Endothelial cell of umbilical vein (primary cell): ENCODE data around the gene DPM2. TPM values are rescaled to one million over a fixed set of nuclear protein-coding genes. Genes with fewer than 3 reads are reported as not detected.

ENCODE experiments used
- BruUV-seq: library from RNA; stranded (reverse); fragments of 400-500 nt; replicated peaks from 2 replicates; lab custom pipeline; 2021; lab: Mats Ljungman, UMichigan
- CTCF ChIA-PET: fragments of 300-600, 350-600 bp; sonication (Branson Sonifier 250); formaldehyde crosslinking; loops from one replicate; lab custom pipeline; 2021; ENCODE audit warnings: antibody characterized with exemption, inconsistent platforms; lab: Charles Lee
- POLR2A ChIA-PET: fragments of 300-600, 350-600 bp; sonication (Branson Sonifier 250); formaldehyde crosslinking; loops from one replicate; lab custom pipeline; 2021; ENCODE audit warnings: antibody characterized with exemption, inconsistent platforms; lab: Charles Lee
- DNase-seq: peaks from one replicate; pipeline ENCODE4 v3.0.0-alpha.2; 2011; ENCODE audit warnings: low read depth, low spot score
- FAIRE-seq: peaks from 2 replicates; lab custom pipeline; 2011; peaks lifted over from hg19 to GRCh38; lab: Jason Lieb, UNC
- H2AFZ ChIP-seq: 2 replicates; pipeline ENCODE4 v1.6.0; 2012; ENCODE audit warnings: low read depth, low read length, control low read depth, inconsistent platforms
- H3K27ac ChIP-seq: 2 replicates; pipeline ENCODE4 v1.5.1; 2011; ENCODE audit warnings: low read depth, mild to moderate bottlenecking, control low read depth, low read length, moderate library complexity; ENCODE audit not compliant: insufficient read depth
- H3K27me3 ChIP-seq, 2 experiments: 2 replicates each; pipeline versions ENCODE4 v1.6.0 to v1.6.1; 2011; ENCODE audit warnings: low read length in 2 of 2, mixed read lengths in 1 of 2; ENCODE audit not compliant: control insufficient read depth in 2 of 2, insufficient read depth in 2 of 2
- H3K36me3 ChIP-seq, 2 experiments: 2 replicates in 1 of 2; 3 replicates in 1 of 2; pipeline ENCODE4 v1.5.1; 2011; ENCODE audit warnings: low read length in 2 of 2, mild to moderate bottlenecking in 1 of 2, moderate library complexity in 1 of 2; ENCODE audit not compliant: control insufficient read depth in 2 of 2, insufficient read depth in 2 of 2; ENCODE audit errors: extremely low read depth in 1 of 2
- H3K4me1 ChIP-seq: 3 replicates; pipeline ENCODE4 v1.5.1; 2011; ENCODE audit warnings: mild to moderate bottlenecking, low read length; ENCODE audit not compliant: control insufficient read depth, insufficient read depth; ENCODE audit errors: extremely low read depth
- H3K4me2 ChIP-seq: 2 replicates; pipeline ENCODE4 v1.6.1; 2011; ENCODE audit warnings: low read length, control low read depth, mixed read lengths; ENCODE audit not compliant: insufficient read depth
- H3K4me3 ChIP-seq, 3 experiments: fragments of 200-600 bp in 1 of 3; sonication (generic), shearing (Covaris generic) in 1 of 3; replicated peaks in 1 of 3; 2 replicates each; pipeline ENCODE4 v1.5.1; 2011 to 2016; ENCODE audit warnings: control low read depth in 3 of 3, low read length in 3 of 3, mild to moderate bottlenecking in 2 of 3, inconsistent platforms in 1 of 3, low read depth in 1 of 3, moderate library complexity in 1 of 3; ENCODE audit not compliant: insufficient read depth in 1 of 3
- H3K79me2 ChIP-seq: 2 replicates; pipeline ENCODE4 v1.6.0; 2012; ENCODE audit warnings: low read length, inconsistent platforms; ENCODE audit not compliant: control insufficient read depth, insufficient read depth
- H3K9ac ChIP-seq: replicated peaks from 2 replicates; pipeline ENCODE3; 2011; ENCODE audit warnings: low read length, control low read depth; ENCODE audit not compliant: insufficient read depth; ENCODE audit errors: extremely low read depth
- H3K9me1 ChIP-seq: replicated peaks from 3 replicates; pipeline ENCODE4 v1.6.0; 2011; ENCODE audit warnings: mild to moderate bottlenecking, low read length; ENCODE audit not compliant: control insufficient read depth, insufficient read depth; ENCODE audit errors: extremely low read depth
- H3K9me3 ChIP-seq: replicated peaks from 2 replicates; pipeline ENCODE4 v1.5.1; 2012; ENCODE audit warnings: low read length, inconsistent platforms; ENCODE audit not compliant: control insufficient read depth, insufficient read depth
- H4K20me1 ChIP-seq: replicated peaks from 2 replicates; pipeline ENCODE3; 2011; ENCODE audit warnings: mild to moderate bottlenecking, low read length; ENCODE audit not compliant: control insufficient read depth, insufficient read depth; ENCODE audit errors: extremely low read depth
- GATA2 ChIP-seq: IDR thresholded peaks from 2 replicates; pipeline ENCODE4 v1.7.0; 2011; ENCODE audit warnings: low read depth, mild to moderate bottlenecking, moderate library complexity, mixed read lengths, low read length; ENCODE audit not compliant: insufficient read length, insufficient read depth
- POLR2AphosphoS5 ChIP-seq: IDR thresholded peaks from 2 replicates; pipeline ENCODE4 v1.6.1; 2012; ENCODE audit warnings: low read depth, mild to moderate bottlenecking, control low read depth, low read length, moderate library complexity; ENCODE audit not compliant: insufficient read depth
- dilution Hi-C: fragments of 300-500 bp; cut with MboI; formaldehyde crosslinking; loops from one replicate; pipeline ENCODE4 v1.15.0; 2019; ENCODE audit warnings: low sequenced_read_pairs; ENCODE audit not compliant: extremely low pct_ligation_motif_present
- intact Hi-C: fragments of 100-400 bp; cut with micrococcal nuclease; formaldehyde crosslinking; loops from one replicate; pipeline ENCODE4 v1.10.0; 2022
- polyA plus RNA-seq, 4 experiments: library from polyadenylated mRNA; depleted of rRNA in 3 of 4; stranded (reverse) in 3 of 4; unstranded in 1 of 4; fragments of >200 nt; gene quantifications; 2 replicates each; pipeline versions ENCODE4 v1.2.1 to v1.2.3, GENCODE V29; 2011 to 2012; ENCODE audit warnings: missing spikeins in 1 of 4
- total RNA-seq: library from RNA; stranded (reverse); gene quantifications from 2 replicates; pipeline ENCODE4 v1.2.3, GENCODE V29; 2021
- TF ChIP-seq, protein P1 (sequence below), 2 donors: IDR thresholded peaks; 1 replicate in 1 of 2; 2 replicates in 1 of 2; pipeline ENCODE4 v1.5.1; 2011; ENCODE audit warnings: low read length in 2 of 2, mild to moderate bottlenecking in 2 of 2, moderate library complexity in 2 of 2, control low read depth in 1 of 2, inconsistent platforms in 1 of 2, low read depth in 1 of 2; ENCODE audit not compliant: insufficient read depth in 1 of 2; ENCODE audit errors: extremely low read depth in 1 of 2

DPM2 gene
- total and polyA plus RNA-seq, 2 donors (not counting 3 experiments of a cell fraction or from before 2014, with no cell fraction given) = 47.9 to 63.9 TPM

DNA sequence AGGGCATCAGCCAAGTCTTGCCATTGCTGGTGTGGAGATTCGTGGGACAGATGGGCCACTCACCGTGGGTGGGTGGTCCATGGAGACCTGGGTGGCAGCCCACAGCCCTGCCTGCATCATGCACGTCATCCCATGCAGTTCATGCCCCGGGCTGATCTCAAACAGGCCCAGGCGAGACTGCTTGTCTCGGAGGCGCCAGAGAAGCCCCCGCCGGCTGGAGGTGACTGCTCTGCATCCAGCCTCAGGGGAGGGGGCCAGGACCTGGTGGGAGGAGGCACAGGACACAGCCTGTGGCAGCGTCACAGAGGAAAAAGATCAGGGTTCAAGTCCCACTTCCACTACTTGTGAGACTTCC, 8.1 kb downstream of the DPM2 start:
- FAIRE-seq (no peak), DNase-seq (no peak)
- ChIA-PET POLR2A (no interaction called here), CTCF (interaction anchor here (1.1 to 2.4 kb wide), 5 partner anchors 8 to 188 kb away, joined by 3 to 9 read pairs (median 7); no protein-coding TSS in a partner anchor)
- H3K4me3 ChIP-seq = no peak overlapping the region
- no peaks in the 10 kb centered on the region for H3K9me1 ChIP-seq
- H3K27ac ChIP-seq = no peak overlapping the region
- TF ChIP-seq GATA2 (no peak), POLR2AphosphoS5 (no peak)
- TF ChIP-seq, protein P1, sequence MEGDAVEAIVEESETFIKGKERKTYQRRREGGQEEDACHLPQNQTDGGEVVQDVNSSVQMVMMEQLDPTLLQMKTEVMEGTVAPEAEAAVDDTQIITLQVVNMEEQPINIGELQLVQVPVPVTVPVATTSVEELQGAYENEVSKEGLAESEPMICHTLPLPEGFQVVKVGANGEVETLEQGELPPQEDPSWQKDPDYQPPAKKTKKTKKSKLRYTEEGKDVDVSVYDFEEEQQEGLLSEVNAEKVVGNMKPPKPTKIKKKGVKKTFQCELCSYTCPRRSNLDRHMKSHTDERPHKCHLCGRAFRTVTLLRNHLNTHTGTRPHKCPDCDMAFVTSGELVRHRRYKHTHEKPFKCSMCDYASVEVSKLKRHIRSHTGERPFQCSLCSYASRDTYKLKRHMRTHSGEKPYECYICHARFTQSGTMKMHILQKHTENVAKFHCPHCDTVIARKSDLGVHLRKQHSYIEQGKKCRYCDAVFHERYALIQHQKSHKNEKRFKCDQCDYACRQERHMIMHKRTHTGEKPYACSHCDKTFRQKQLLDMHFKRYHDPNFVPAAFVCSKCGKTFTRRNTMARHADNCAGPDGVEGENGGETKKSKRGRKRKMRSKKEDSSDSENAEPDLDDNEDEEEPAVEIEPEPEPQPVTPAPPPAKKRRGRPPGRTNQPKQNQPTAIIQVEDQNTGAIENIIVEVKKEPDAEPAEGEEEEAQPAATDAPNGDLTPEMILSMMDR (IDR thresholded peaks at IDR 0.05; ENCODE audit: extremely low read depth in 1 of 2, insufficient read depth in 1 of 2, low read depth in 1 of 2, low read length in 2 of 2) = no peak
- H3K9me3 ChIP-seq = no peaks in the 10 kb centered on the region
- no peak overlapping the region for H3K4me2 ChIP-seq
- H3K4me1 ChIP-seq = peaks cover 17% of the 10 kb centered on the region
- no peak overlapping the region for H3K9ac ChIP-seq
- peaks cover 3 to 6% of the 10 kb centered on the region in 2 experiments for H3K27me3 ChIP-seq
- dilution Hi-C loops = no loop called here
- no peak overlapping the region for H2AFZ ChIP-seq
- BruUV-seq = no TSS peak
- no peaks in the 10 kb centered on the region for H3K79me2 ChIP-seq
- intact Hi-C loops = no loop called here
- no peaks in the 10 kb centered on the region for H4K20me1 ChIP-seq
- H3K36me3 ChIP-seq = no peaks in the 10 kb centered on the region
